ENCODE measurements around the gene RBM48. TPM values are rescaled to one million over a fixed set of nuclear protein-coding genes. Genes with fewer than 3 reads are reported as not detected.

The RBM48 gene
- total RNA-seq, 2 donors from 2014 or later = 8.5 to 13.7 TPM

- WGBS = 97% methylated on average over 1 of the region's 1 CpG
- intact Hi-C loops (cut with DNase I) = no loop called here
These were observed 54.4 kb downstream of the RBM48 start for GRCh38 chr7:92582948-92583347.

GRCh38 chr7:92584953-92585352, 56.4 kb downstream of the RBM48 start:
- TF ChIP-seq POLR2A (IDR thresholded peaks at IDR 0.05) (no peak), CTCF (IDR thresholded peaks at IDR 0.05) (no peak), POLR2AphosphoS5 (IDR thresholded peaks at IDR 0.05) (no peak)

More at GRCh38 chr7:92582948-92583347, 54.4 kb downstream of the RBM48 start:
- peaks cover 3% of the 10 kb centered on the region for H3K4me1 ChIP-seq (replicated peaks)
- H3K36me3 ChIP-seq = no peaks in the 10 kb centered on the region
- DNase-seq (ENCODE audit: low spot score) = no peak
- TF ChIP-seq POLR2AphosphoS5 (IDR thresholded peaks at IDR 0.05) (no peak), CTCF (IDR thresholded peaks at IDR 0.05) (no peak), POLR2A (IDR thresholded peaks at IDR 0.05) (no peak)
- no peak overlapping the region for H3K27ac ChIP-seq
- H3K4me3 ChIP-seq = no peak overlapping the region
- no peaks in the 10 kb centered on the region for H3K9me3 ChIP-seq
- no peaks in the 10 kb centered on the region for H3K27me3 ChIP-seq (replicated peaks; ENCODE audit: insufficient read depth)

GRCh38 chr7:92586403-92586802, 57.8 kb downstream of the RBM48 start:
- no peak overlapping the region for H3K27ac ChIP-seq
- H3K36me3 ChIP-seq = no peaks in the 10 kb centered on the region
- H3K27me3 ChIP-seq (replicated peaks; ENCODE audit: insufficient read depth) = no peaks in the 10 kb centered on the region
- H3K4me1 ChIP-seq (replicated peaks) = peaks cover 3% of the 10 kb centered on the region
- H3K9me3 ChIP-seq = no peaks in the 10 kb centered on the region
- no peak for TF ChIP-seq POLR2AphosphoS5 (IDR thresholded peaks at IDR 0.05)
- no peak for TF ChIP-seq POLR2A (IDR thresholded peaks at IDR 0.05)
- no peak for TF ChIP-seq CTCF (IDR thresholded peaks at IDR 0.05)
- no peak for DNase-seq (ENCODE audit: low spot score)
- H3K4me3 ChIP-seq = no peak overlapping the region
- intact Hi-C loops (cut with DNase I) = no loop called here

More at GRCh38 chr7:92584953-92585352, 56.4 kb downstream of the RBM48 start:
- Histone ChIP-seq H3K4me1 (replicated peaks) (peaks cover 3% of the 10 kb centered on the region), H3K27me3 (replicated peaks; ENCODE audit: insufficient read depth) (no peaks in the 10 kb centered on the region), H3K9me3 (no peaks in the 10 kb centered on the region), H3K4me3 (no peak overlapping the region), H3K36me3 (no peaks in the 10 kb centered on the region), H3K27ac (no peak overlapping the region)
- DNase-seq (ENCODE audit: low spot score) = no peak
- intact Hi-C loops (cut with DNase I) = no loop called here

- H3K27me3 ChIP-seq (replicated peaks; ENCODE audit: insufficient read depth) = no peaks in the 10 kb centered on the region
- no peak overlapping the region for H3K27ac ChIP-seq
- no peak for TF ChIP-seq POLR2AphosphoS5 (IDR thresholded peaks at IDR 0.05)
- no peak for TF ChIP-seq CTCF (IDR thresholded peaks at IDR 0.05)
- TF ChIP-seq POLR2A (IDR thresholded peaks at IDR 0.05) = no peak
- H3K4me3 ChIP-seq = no peak overlapping the region
- peaks cover 3% of the 10 kb centered on the region for H3K4me1 ChIP-seq (replicated peaks)
- intact Hi-C loops (cut with DNase I) = no loop called here
- H3K36me3 ChIP-seq = no peaks in the 10 kb centered on the region
- no peaks in the 10 kb centered on the region for H3K9me3 ChIP-seq
- 43% methylated on average over 4 of the region's 4 CpGs for WGBS
- no peak for DNase-seq (ENCODE audit: low spot score)
These were observed 58.2 kb downstream of the RBM48 start for GRCh38 chr7:92586841-92587240.

Other genes starting within 250 kb of the RBM48 start
- 10 to 100 TPM; 26.9 to 56.3 TPM for gene GATAD1, start 81.3 kb upstream of the RBM48 start, total RNA-seq
- gene ERVW-1, start 50.8 kb upstream of the RBM48 start, total RNA-seq = 1 to 10 TPM in 1 of 2 donors, not detected in 1; 1.8 TPM
- gene PEX1, start 275 bp upstream of the RBM48 start, total RNA-seq = 10 to 100 TPM; 17.3 to 23.0 TPM
- gene FAM133B, start 61.6 kb downstream of the RBM48 start, total RNA-seq = 10 to 100 TPM; 14.4 to 20.8 TPM